Measurements from ENCODE around the gene PTBP3. TPM values are rescaled to one million over a fixed set of nuclear protein-coding genes. Genes with fewer than 3 reads are reported as not detected.
A peak's percentile ranks its signal among the peaks of the same experiment; 100 is the strongest.

PTBP3 gene
- total and polyA plus RNA-seq, 2 experiments from 2014 or later = 14.7 to 26.5 TPM

DNA sequence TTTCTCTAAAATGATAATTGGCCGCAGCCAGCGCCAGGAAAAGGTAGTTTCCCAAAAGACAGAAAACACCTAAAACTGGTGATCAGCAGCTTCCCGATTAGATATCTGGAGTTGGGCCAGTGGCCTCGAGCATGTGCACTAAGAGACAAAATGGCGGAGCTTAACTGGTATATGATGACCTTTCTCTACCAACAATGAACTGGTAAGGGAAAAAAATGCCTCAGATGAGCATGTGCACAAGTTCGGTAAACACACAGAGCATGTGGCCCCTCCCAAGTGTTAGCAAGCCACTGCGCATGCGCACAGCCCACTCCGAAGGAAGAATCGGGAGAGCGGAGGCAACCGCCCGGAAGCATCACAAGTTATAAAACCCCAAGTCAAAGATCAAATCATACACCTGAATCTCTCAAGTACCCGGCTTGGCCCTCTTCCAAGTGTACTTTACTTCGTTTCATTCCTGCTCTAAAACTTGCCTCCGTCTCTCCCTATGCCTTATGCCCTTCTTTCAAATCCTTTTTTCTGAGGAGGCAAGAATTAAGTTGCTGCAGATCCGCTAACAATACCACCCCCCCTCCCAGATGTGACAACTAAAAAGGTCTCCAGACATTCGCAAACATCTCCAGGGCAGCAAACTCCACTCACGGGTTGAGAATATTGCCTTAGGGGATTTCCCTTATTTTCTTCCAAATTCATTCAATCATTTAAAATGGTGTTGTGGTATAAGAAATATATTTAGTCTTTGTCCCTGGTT, 15.0 kb upstream of the PTBP3 start:
- WGBS, 2 experiments (ENCODE audit: low coverage in 1 of 2, low lambda C conversion rate in 2 of 2, missing lambda C conversion rate in 2 of 2) = 22 to 23% methylated on average over 19 of the region's 19 CpGs
- 0 out of 2 replicates have a peak, but pooled peaks cover 4% of the 10 kb centered on the region for H3K4me1 ChIP-seq (ENCODE audit: insufficient read depth)
- no peaks in the 10 kb centered on the region for H3K9me2 ChIP-seq (ENCODE audit: insufficient read depth)
- peak overlapping the region; percentile 79 for H3K9ac ChIP-seq
- DNase-seq = peak; percentile 87
- no peak for TF ChIP-seq EZH2 (IDR thresholded peaks at IDR 0.05; ENCODE audit: insufficient read depth, poor library complexity, severe bottlenecking)
- H3K4me2 ChIP-seq (ENCODE audit: unreplicated experiment) = peak overlapping the region; percentile 98
- no peaks in the 10 kb centered on the region for H3K27me3 ChIP-seq (replicated peaks; ENCODE audit: insufficient read depth)
- peak overlapping the region; percentile 80 for H3K4me3 ChIP-seq
- in situ Hi-C loops (cut with MboI) = no loop called here
- no peaks in the 10 kb centered on the region for H3K79me2 ChIP-seq (ENCODE audit: insufficient read depth)
- no peaks in the 10 kb centered on the region for H3K9me3 ChIP-seq (ENCODE audit: low read depth)
- no peaks in the 10 kb centered on the region for H3K36me3 ChIP-seq (ENCODE audit: low read depth)
- H3F3A ChIP-seq (ENCODE audit: insufficient read depth) = no peaks in the 10 kb centered on the region
- 0 out of 2 replicates have a peak overlapping the region, but pooled peaks have one; percentile 10 for H3K27ac ChIP-seq
- H2AFZ ChIP-seq = peak overlapping the region; percentile 99
- no peaks in the 10 kb centered on the region for H4K20me1 ChIP-seq (ENCODE audit: insufficient read depth)

DNA sequence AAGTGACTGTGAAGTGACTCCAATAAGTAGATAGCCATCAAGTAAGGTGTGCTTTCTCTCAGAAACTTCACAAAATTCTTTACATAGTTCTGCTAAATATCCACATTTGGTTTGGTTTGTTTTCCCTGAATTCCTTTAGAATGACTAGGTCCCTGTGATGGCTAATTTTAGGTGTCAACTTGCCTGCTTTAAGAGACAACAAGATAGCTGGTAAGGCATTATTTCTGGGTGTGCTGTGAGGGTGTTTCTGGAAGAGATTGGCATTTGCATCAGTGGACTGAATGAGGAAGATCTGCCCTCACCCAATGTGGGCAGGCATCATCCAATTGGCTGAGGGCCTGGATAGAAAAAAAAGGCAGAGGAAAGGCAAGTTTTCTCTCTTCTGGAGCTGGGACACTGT, 8.3 kb upstream of the PTBP3 start:
- Histone ChIP-seq H3K9me3 (ENCODE audit: low read depth) (no peaks in the 10 kb centered on the region), H3F3A (ENCODE audit: insufficient read depth) (peaks cover 37% of the 10 kb centered on the region), H2AFZ (peak overlapping the region; percentile 69), H3K4me2 (ENCODE audit: unreplicated experiment) (peak overlapping the region; percentile 43), H4K20me1 (ENCODE audit: insufficient read depth) (no peaks in the 10 kb centered on the region), H3K4me1 (ENCODE audit: insufficient read depth) (peaks cover 28% of the 10 kb centered on the region), H3K27ac (peak overlapping the region; percentile 36), H3K9me2 (ENCODE audit: insufficient read depth) (no peaks in the 10 kb centered on the region), H3K27me3 (replicated peaks; ENCODE audit: insufficient read depth) (no peaks in the 10 kb centered on the region), H3K4me3 (no peak overlapping the region), H3K36me3 (ENCODE audit: low read depth) (no peaks in the 10 kb centered on the region), H3K9ac (no peak overlapping the region), H3K79me2 (ENCODE audit: insufficient read depth) (no peaks in the 10 kb centered on the region)
- TF ChIP-seq EZH2 (IDR thresholded peaks at IDR 0.05; ENCODE audit: insufficient read depth, poor library complexity, severe bottlenecking) (no peak), EZH2phosphoT487 (IDR thresholded peaks at IDR 0.05; ENCODE audit: insufficient read depth, low read depth) (no peak)
- in situ Hi-C loops (cut with MboI) = no loop called here
- DNase-seq = peak; percentile 55

DNA sequence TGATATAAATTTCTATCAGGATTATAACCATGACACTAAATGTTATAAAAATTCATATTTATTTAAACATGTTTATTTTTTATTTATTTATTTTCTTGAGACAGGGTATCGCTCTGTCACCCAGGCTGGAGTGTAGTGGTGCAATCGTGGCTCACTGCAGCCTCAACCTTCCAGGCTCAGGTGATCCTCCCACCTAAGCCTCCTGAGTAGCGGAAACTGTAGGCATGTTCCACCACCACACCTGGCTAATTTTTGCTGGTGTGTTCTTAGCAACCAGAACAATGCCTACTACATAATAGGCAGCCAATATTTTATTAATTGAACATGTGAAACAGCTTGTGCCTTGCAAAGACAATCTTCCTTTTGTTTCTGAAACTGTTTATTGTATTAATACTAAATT, 6.5 kb upstream of the PTBP3 start:
- WGBS, 2 experiments (ENCODE audit: low coverage in 1 of 2, low lambda C conversion rate in 2 of 2, missing lambda C conversion rate in 2 of 2) = 95 to 97% methylated on average over 3 of the region's 3 CpGs
- TF ChIP-seq EZH2 (IDR thresholded peaks at IDR 0.05; ENCODE audit: insufficient read depth, poor library complexity, severe bottlenecking) = no peak
- no peak for TF ChIP-seq EZH2phosphoT487 (IDR thresholded peaks at IDR 0.05; ENCODE audit: insufficient read depth, low read depth)
- H3F3A ChIP-seq (ENCODE audit: insufficient read depth) = peaks cover 37% of the 10 kb centered on the region
- H3K79me2 ChIP-seq (ENCODE audit: insufficient read depth) = no peaks in the 10 kb centered on the region
- no peak for DNase-seq
- H3K27ac ChIP-seq = no peak overlapping the region
- H3K4me2 ChIP-seq (ENCODE audit: unreplicated experiment) = no peak overlapping the region
- H2AFZ ChIP-seq = no peak overlapping the region
- no peaks in the 10 kb centered on the region for H4K20me1 ChIP-seq (ENCODE audit: insufficient read depth)
- H3K9me3 ChIP-seq (ENCODE audit: low read depth) = no peaks in the 10 kb centered on the region
- H3K9ac ChIP-seq = no peak overlapping the region
- no peaks in the 10 kb centered on the region for H3K36me3 ChIP-seq (ENCODE audit: low read depth)
- H3K4me3 ChIP-seq = no peak overlapping the region
- H3K4me1 ChIP-seq (ENCODE audit: insufficient read depth) = peaks cover 28% of the 10 kb centered on the region
- H3K9me2 ChIP-seq (ENCODE audit: insufficient read depth) = no peaks in the 10 kb centered on the region
- in situ Hi-C loops (cut with MboI) = no loop called here
- H3K27me3 ChIP-seq (replicated peaks; ENCODE audit: insufficient read depth) = no peaks in the 10 kb centered on the region

DNA sequence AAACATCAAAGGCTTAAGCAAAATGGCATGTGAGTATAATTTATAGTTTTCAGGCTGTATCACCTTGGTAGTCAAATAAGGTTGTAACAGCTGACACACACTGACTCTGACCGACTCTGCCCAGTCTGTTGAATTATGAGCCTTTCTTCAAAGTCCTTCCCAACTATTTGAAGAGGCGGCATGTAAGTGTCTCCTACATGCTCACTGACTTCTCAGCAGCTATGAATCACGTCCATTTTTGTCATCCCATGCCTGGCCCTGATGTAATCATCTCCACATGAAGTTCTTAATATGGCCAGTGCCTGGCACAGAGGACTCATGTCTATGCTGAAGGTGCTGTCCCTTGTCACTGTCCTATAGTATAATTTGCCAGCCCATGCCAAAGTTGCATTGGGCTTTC, 5.1 kb upstream of the PTBP3 start:
- TF ChIP-seq EZH2 (IDR thresholded peaks at IDR 0.05; ENCODE audit: insufficient read depth, poor library complexity, severe bottlenecking) (no peak), EZH2phosphoT487 (IDR thresholded peaks at IDR 0.05; ENCODE audit: insufficient read depth, low read depth) (no peak)
- Histone ChIP-seq H3F3A (ENCODE audit: insufficient read depth) (peaks cover 47% of the 10 kb centered on the region), H3K4me2 (ENCODE audit: unreplicated experiment) (peak overlapping the region; percentile 58), H3K4me1 (ENCODE audit: insufficient read depth) (peaks cover 34% of the 10 kb centered on the region), H2AFZ (no peak overlapping the region), H3K9ac (peak overlapping the region; percentile 17; the same call in 1 of the 2 replicates), H3K9me3 (ENCODE audit: low read depth) (no peaks in the 10 kb centered on the region), H3K4me3 (no peak overlapping the region), H3K27me3 (replicated peaks; ENCODE audit: insufficient read depth) (no peaks in the 10 kb centered on the region), H3K9me2 (ENCODE audit: insufficient read depth) (no peaks in the 10 kb centered on the region), H4K20me1 (ENCODE audit: insufficient read depth) (no peaks in the 10 kb centered on the region), H3K79me2 (ENCODE audit: insufficient read depth) (no peaks in the 10 kb centered on the region), H3K36me3 (ENCODE audit: low read depth) (no peaks in the 10 kb centered on the region), H3K27ac (peak overlapping the region; percentile 61)
- WGBS, 2 experiments (ENCODE audit: low coverage in 1 of 2, low lambda C conversion rate in 2 of 2, missing lambda C conversion rate in 2 of 2) = 0% methylated on average over 3 of the region's 3 CpGs
- in situ Hi-C loops (cut with MboI) = no loop called here
- DNase-seq = peak; percentile 93
